Epithelial cell of proximal tubule (primary cell): ENCODE data around the gene TCF25. TPM values are rescaled to one million over a fixed set of nuclear protein-coding genes. Genes with fewer than 3 reads are reported as not detected.

Experiments
- DNase-seq: peaks from one replicate; pipeline ENCODE4 v3.0.0-alpha.2; 2011; ENCODE audit warnings: low read depth
- H3K4me3 ChIP-seq: 2 replicates; pipeline ENCODE4 v1.5.1; 2011; ENCODE audit warnings: low read depth, mild to moderate bottlenecking, low read length
- total RNA-seq: library from RNA; depleted of rRNA; stranded (reverse); fragments of >200 nt; gene quantifications from 2 replicates; pipeline ENCODE4 v1.2.3, GENCODE V29; 2015
- TF ChIP-seq, protein P1 (sequence below): conservative IDR thresholded peaks from 2 replicates; pipeline ENCODE4 v1.5.1; 2012; ENCODE audit warnings: low read depth, mild to moderate bottlenecking, low read length

Gene TCF25
- total RNA-seq, 1 donor from 2014 or later: 192 TPM

DNA sequence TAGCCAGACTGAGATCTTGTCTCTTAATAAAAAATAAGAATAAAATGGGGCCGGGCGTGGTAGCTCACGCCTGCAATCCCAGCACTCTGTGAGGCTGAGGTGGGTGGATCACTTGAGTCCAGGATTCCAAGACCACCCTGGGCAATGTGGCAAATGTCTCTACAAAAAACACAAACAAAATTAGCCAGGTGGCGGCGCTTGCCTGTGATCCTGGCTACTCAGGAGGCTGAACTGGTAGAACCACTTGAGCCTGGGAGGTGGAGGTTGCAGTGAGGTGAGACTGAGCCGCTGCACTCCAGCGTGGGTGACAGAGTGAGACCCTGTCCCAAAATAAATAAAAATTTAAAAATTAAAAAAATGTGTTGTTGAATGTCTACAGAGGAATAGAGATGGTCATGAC lies 72.3 kb downstream of the TCF25 start:
- TF ChIP-seq, protein P1, sequence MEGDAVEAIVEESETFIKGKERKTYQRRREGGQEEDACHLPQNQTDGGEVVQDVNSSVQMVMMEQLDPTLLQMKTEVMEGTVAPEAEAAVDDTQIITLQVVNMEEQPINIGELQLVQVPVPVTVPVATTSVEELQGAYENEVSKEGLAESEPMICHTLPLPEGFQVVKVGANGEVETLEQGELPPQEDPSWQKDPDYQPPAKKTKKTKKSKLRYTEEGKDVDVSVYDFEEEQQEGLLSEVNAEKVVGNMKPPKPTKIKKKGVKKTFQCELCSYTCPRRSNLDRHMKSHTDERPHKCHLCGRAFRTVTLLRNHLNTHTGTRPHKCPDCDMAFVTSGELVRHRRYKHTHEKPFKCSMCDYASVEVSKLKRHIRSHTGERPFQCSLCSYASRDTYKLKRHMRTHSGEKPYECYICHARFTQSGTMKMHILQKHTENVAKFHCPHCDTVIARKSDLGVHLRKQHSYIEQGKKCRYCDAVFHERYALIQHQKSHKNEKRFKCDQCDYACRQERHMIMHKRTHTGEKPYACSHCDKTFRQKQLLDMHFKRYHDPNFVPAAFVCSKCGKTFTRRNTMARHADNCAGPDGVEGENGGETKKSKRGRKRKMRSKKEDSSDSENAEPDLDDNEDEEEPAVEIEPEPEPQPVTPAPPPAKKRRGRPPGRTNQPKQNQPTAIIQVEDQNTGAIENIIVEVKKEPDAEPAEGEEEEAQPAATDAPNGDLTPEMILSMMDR: no peak
- no peak for DNase-seq
- H3K4me3 ChIP-seq: no peak overlapping the region

DNA sequence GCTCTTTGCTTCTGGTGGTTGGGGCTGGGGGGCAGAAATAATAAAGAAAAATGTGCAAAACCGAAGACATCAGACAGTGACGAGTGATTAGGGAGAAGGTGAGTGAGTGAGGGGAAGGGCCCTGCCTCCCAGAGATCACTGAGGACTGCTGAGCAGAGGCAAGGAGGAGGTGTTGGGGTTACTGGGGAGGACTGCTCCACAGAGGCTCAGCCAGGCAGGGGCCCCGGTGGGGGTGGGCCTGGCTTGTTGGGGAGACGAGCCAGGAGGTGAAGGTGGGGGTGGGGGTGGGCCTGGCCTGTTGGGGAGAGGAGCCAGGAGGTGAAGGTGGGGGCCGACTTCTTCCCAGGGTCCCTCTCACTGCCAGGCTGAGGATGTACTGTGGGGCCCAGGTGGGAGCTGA lies 73.1 kb downstream of the TCF25 start:
- DNase-seq: no peak
- TF ChIP-seq, protein P1: no peak
- no peak overlapping the region for H3K4me3 ChIP-seq

DNA sequence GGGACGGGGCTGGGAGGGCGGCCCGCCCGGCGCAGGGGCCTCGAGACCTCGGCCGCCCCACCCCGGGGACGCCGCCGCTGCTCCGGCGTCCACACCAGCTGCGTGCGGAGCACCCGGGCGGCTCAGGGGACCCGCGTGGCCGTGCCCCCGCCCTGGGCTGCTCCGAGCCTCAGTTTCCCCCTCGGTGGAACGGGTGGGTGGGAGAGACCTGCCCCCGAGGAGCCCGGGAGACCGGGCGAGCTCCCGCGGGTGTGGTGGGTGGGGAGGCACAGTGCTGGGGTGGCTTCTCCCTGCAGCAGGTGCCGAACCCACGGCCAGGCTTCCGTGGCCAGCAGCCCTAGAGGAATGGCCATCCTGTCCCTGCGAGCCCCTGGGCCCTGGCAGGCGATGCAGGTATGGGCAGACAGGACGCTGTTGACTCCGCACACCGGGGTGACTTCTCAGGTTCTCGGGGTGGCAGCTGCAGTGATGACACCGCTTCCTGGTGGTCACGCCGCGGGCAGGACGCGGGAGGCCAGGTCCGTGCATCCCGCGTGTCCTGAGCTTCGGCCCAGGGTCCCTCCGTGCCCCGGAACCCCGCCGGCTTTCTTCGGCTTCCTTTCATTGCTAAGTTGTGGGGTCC lies 75.8 kb downstream of the TCF25 start:
- TF ChIP-seq, protein P1: no peak
- H3K4me3 ChIP-seq: peak overlapping the region; percentile 82
- no peak for DNase-seq

DNA sequence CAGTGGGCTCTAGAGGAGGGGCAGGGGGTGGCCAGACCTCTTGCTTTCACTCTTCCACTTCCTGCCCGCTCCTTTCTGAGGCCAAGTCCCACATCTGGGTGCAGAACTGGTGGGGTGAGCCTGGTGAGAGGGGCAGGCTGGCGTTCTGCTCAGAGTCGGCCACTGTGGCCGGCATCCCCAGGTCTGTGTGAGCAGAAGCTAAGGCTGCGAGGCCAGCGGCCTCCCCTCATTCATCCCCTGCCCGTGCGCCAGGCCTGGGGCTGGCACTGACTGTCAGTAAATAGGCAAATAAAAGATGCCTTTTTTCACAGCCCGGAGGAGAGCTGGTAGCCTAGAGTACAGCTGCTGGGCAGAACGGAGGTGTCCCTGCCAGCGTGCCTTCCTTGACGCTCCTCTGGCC lies 76.4 kb downstream of the TCF25 start:
- DNase-seq: no peak
- TF ChIP-seq, protein P1: no peak
- peak overlapping the region; percentile 82 for H3K4me3 ChIP-seq

DNA sequence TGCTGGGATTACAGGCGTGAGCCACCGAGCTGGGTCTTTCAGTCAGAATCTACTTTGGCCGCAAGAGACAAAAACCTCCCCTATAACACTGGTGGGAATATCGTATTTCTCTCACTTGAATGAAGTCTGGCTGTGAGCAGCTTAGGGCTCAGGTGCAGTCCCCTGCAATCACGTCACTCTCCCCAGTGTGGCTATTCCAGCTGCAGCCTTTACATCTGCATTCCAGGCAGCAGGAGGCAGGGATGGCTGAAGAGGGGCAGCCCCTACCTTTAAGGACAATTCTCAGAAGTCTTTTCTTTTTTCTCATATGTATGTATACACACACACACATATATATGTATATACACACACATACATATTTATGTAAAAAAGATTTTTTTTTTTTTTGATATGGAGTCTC lies 78.1 kb downstream of the TCF25 start:
- DNase-seq: no peak
- TF ChIP-seq, protein P1: no peak
- H3K4me3 ChIP-seq: no peak overlapping the region

DNA sequence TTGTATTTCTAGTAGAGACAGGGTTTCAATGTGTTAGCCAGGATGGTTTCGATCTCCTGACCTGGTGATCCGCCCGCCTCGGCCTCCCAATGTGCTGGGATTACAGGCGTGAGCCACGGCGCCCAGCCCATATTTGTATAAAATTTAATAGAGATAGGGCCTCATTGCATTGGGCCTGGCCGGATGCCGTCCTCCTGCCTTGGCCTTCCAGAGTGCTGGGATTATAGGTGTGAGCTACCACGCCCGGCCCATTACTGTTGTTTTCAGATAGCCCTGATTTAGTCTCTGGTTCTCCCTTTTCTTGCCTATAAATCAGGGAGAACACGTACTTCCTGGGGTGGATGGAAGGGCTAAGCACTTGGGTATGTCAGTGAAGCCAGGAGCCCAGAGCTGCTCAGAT lies 78.7 kb downstream of the TCF25 start:
- TF ChIP-seq, protein P1: no peak
- no peak for DNase-seq
- H3K4me3 ChIP-seq: no peak overlapping the region

DNA sequence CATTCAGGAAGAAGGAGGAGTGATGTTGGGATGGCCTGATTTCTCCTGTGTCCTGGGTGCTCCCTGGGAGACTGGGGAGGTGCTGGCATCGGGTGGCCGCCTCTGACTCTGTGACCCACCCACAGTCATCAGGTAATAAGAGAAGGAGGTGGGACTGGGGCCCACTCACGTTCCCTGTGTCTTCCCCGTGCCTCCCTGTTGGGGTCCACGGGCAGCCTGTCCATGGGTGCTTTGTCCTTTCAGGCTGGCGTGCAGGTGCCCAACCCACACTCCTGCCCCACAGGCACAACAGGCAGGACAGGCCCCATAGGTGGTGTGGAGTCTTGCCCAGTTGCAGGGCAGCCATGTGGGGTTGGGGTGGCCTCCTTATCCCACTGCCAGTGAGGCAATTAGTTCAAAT lies 79.2 kb downstream of the TCF25 start:
- no peak overlapping the region for H3K4me3 ChIP-seq
- TF ChIP-seq, protein P1: no peak
- no peak for DNase-seq
